Forelimb muscle (tissue), 1 donor: Measurements from ENCODE around the gene CAPN7. TPM values are rescaled to one million over a fixed set of nuclear protein-coding genes. Genes with fewer than 3 reads are reported as not detected.

Source experiments
- DNase-seq: peaks from one replicate; pipeline ENCODE4 v3.0.0-alpha.2; 2013; ENCODE audit warnings: low read depth
- polyA plus RNA-seq: library from polyadenylated mRNA; unstranded; fragments of 120-200 nt; gene quantifications from one replicate; pipeline ENCODE4 v1.2.1, GENCODE V29; 2013; ENCODE audit not compliant: insufficient read length

The CAPN7 gene
- polyA plus RNA-seq, 1 donor = 24.9 TPM

- no peak for DNase-seq
Measured at GRCh38 chr3:15246186-15246585, 40.1 kb downstream of the CAPN7 start.

GRCh38 chr3:15253023-15253697 is 47.1 kb downstream of the CAPN7 start:
- no peak for DNase-seq

- no peak for DNase-seq
Measured at GRCh38 chr3:15255215-15255614, 49.2 kb downstream of the CAPN7 start.

GRCh38 chr3:15256861-15257341 is 50.9 kb downstream of the CAPN7 start:
- DNase-seq = no peak

- no peak for DNase-seq
Measured at GRCh38 chr3:15258720-15259119, 52.7 kb downstream of the CAPN7 start.

- DNase-seq = no peak
Measured at GRCh38 chr3:15260531-15260930, 54.5 kb downstream of the CAPN7 start.

- no peak for DNase-seq
Measured at GRCh38 chr3:15261274-15261673, 55.2 kb downstream of the CAPN7 start.

GRCh38 chr3:15262021-15262420 is 56.0 kb downstream of the CAPN7 start:
- no peak for DNase-seq

- DNase-seq = no peak
Measured at GRCh38 chr3:15263120-15263519, 57.1 kb downstream of the CAPN7 start.

GRCh38 chr3:15263926-15264325 is 57.9 kb downstream of the CAPN7 start:
- no peak for DNase-seq

- no peak for DNase-seq
Measured at GRCh38 chr3:15264486-15264885, 58.4 kb downstream of the CAPN7 start.

- DNase-seq = no peak
Measured at GRCh38 chr3:15265655-15266509, 59.8 kb downstream of the CAPN7 start.

- no peak for DNase-seq
Measured at GRCh38 chr3:15266510-15267376, 60.7 kb downstream of the CAPN7 start.

- no peak for DNase-seq
Measured at GRCh38 chr3:15267502-15267901, 61.5 kb downstream of the CAPN7 start.

- peak; percentile 58 for DNase-seq
Measured at GRCh38 chr3:15268033-15268631, 62.1 kb downstream of the CAPN7 start.

GRCh38 chr3:15269091-15269989 is 63.3 kb downstream of the CAPN7 start:
- DNase-seq = no peak

GRCh38 chr3:15271030-15271429 is 65.0 kb downstream of the CAPN7 start:
- DNase-seq = no peak

GRCh38 chr3:15271785-15272381 is 65.8 kb downstream of the CAPN7 start:
- no peak for DNase-seq

GRCh38 chr3:15272426-15273196 is 66.6 kb downstream of the CAPN7 start:
- no peak for DNase-seq
